Pancreas (tissue), 10 donors: ENCODE results near the gene PLCB2. TPM values are rescaled to one million over a fixed set of nuclear protein-coding genes. Genes with fewer than 3 reads are reported as not detected.

ENCODE experiments used
- ATAC-seq, 4 donors: fragments of 200-7000 bp; cut with Tn5 transposase; one replicate each; pipeline versions ENCODE4 v1.8.0 to v1.9.1; 2020; ENCODE audit warnings: mild to moderate bottlenecking in 4 of 4, moderate library complexity in 4 of 4
- DNase-seq, 6 donors: peaks; one replicate each; pipeline ENCODE4 v3.0.0-alpha.2; 2020
- FAIRE-seq: peaks from 2 replicates; lab custom pipeline; 2012; peaks lifted over from hg19 to GRCh38; lab: Jason Lieb, UNC
- H3K27ac ChIP-seq, 4 donors: fragments of 200-600 bp; sonication (generic); 1 replicate in 3 of 4; 2 replicates in 1 of 4; pipeline versions ENCODE4 v1.5.0 to v1.8.0; 2020
- H3K27me3 ChIP-seq, 4 donors: fragments of 200-600 bp; one replicate each; pipeline ENCODE4 v1.8.0; 2021
- H3K36me3 ChIP-seq, 3 donors: fragments of 200-600 bp; sonication (generic) in 1 of 3; one replicate each; pipeline versions ENCODE4 v1.5.0 to v1.8.0; 2020 to 2021
- H3K4me1 ChIP-seq, 3 donors: fragments of 200-600 bp; one replicate each; pipeline ENCODE4 v1.8.0; 2021
- H3K4me3 ChIP-seq, 4 donors: fragments of 200-600 bp; sonication (generic) in 2 of 4; one replicate each; pipeline versions ENCODE4 v1.5.0 to v1.8.0; 2020 to 2021
- H3K9me3 ChIP-seq, 4 donors: fragments of 200-600 bp; one replicate each; pipeline ENCODE4 v1.8.0; 2021
- CTCF ChIP-seq, 4 donors: fragments of 200-600 bp; sonication (generic) in 3 of 4; IDR thresholded peaks; one replicate each; pipeline versions ENCODE4 v1.5.0 to v1.8.0; 2021; ENCODE audit warnings: antibody characterized with exemption in 4 of 4
- WGBS, 2 donors: extraction: QIAGEN DNeasy Blood & Tissue Kit; methylation state at CpG; one replicate each; pipeline ENCODE4 v1.1.7; 2013; 5-methylcytosine and 5-hydroxymethylcytosine counted together
- intact Hi-C, 3 donors: fragments of 100-400 bp; cut with DNase I; formaldehyde crosslinking; loops; one replicate each; pipeline versions ENCODE4 v1.11.1 to v1.14.2; 2022
- polyA plus RNA-seq, 2 donors: library from polyadenylated mRNA; stranded (reverse); fragments of 200-250 nt; gene quantifications; one replicate each; pipeline ENCODE4 v1.2.3, GENCODE V29; 2013
- total RNA-seq, 6 donors: library from RNA; stranded (reverse); fragmentation: NEBNext Ultra II Directional in 4 of 6; extraction: Animal tissue kit (Norgen Biotek cat#: 25700) in 4 of 6; gene quantifications; one replicate each; pipeline versions ENCODE4 v1.2.1 to v1.2.4, GENCODE V29; 2021 to 2023
- donor health status: healthy with polysubstance abuse.
- donor health status: DM: no; HTN: no; CAD: no; lungs with moderate emphysema.
- donor health status: DM: no; HTN: no; CAD: no.
- donor health status: control.
- donor health status: control.
- donor health status: Bipolar disorder and iron deficiency.
- donor health status: DM: yes; HTN: yes; CAD: no.
- donor health status: DM: no; HTN: no; CAD: no.
- donor health status: DM: no; HTN: no; CAD: no.
- donor health status: DM: yes; HTN: yes; CAD: no.

Gene PLCB2
- total and polyA plus RNA-seq, 8 donors = 0.94 to 23.5 (median 5.7) TPM

- H3K9me3 ChIP-seq = no peaks in the 10 kb centered on the region
- TF ChIP-seq CTCF (IDR thresholded peaks at IDR 0.05) = no peak
- peak overlapping the region in 3 of 4 donors; percentile 9 to 45 (median 29) for H3K4me3 ChIP-seq
- ATAC-seq (peak in 1 of 4 donors; percentile 8), DNase-seq (no peak), FAIRE-seq (no peak)
- WGBS, 2 donors = 47 to 48% methylated on average over 5 of the region's 5 CpGs
- H3K27ac ChIP-seq = peak overlapping the region in 1 of 4 donors; percentile 47
- no peaks in the 10 kb centered on the region for H3K36me3 ChIP-seq
- H3K4me1 ChIP-seq = no peaks in the 10 kb centered on the region
- intact Hi-C loops = no loop called here
- no peaks in the 10 kb centered on the region for H3K27me3 ChIP-seq
Observed at GRCh38 chr15:40239404-40239692, 68.4 kb downstream of the PLCB2 start.

- Histone ChIP-seq H3K4me3 (peak within 1 kb of the TSS in 3 of 4 donors; percentile 9 to 45 (median 29)), H3K27me3 (no peaks in the 10 kb centered on the region), H3K27ac (peak within 1 kb of the TSS in 1 of 4 donors; percentile 47), H3K9me3 (no peaks in the 10 kb centered on the region), H3K36me3 (no peaks in the 10 kb centered on the region), H3K4me1 (no peaks in the 10 kb centered on the region)
- TF ChIP-seq CTCF (IDR thresholded peaks at IDR 0.05) = no peak
- DNase-seq (peak; percentile 71 to 87 (median 84)), FAIRE-seq (no peak), ATAC-seq (peak; percentile 93 to 97 (median 94))
- 5% methylated on average over 38 to 39 of the region's 39 CpGs for WGBS, 2 donors
- intact Hi-C loops = no loop called here
Observed at GRCh38 chr15:40238532-40239403, 69.0 kb downstream of the PLCB2 start, which contains the start of gene PAK6. TSS of gene PAK6 (plus strand) at chr15:40239063. CDS start at chr15:40264786, 25,723 bp downstream.

Other genes with a start within 250 kb of the PLCB2 start
- gene BMF, start 199.1 kb downstream of the PLCB2 start, total RNA-seq = 10 to 100 TPM in 3 of 6 donors, 1 to 10 TPM in 3; 4.1 to 25.9 (median 8.5) TPM
- gene BMF, start 199.1 kb downstream of the PLCB2 start, polyA plus RNA-seq = 1 to 10 TPM; 4.3 to 4.8 TPM
- 1 to 10 TPM in 3 of 6 donors, under 1 TPM in 1, not detected in 2; 0.92 to 1.9 (median 1.5) TPM for gene BUB1B, start 146.9 kb downstream of the PLCB2 start, total RNA-seq
- under 1 TPM; 0.09 to 0.30 TPM for gene BUB1B, start 146.9 kb downstream of the PLCB2 start, polyA plus RNA-seq
- 1 to 10 TPM; 3.2 to 5.7 (median 4.6) TPM for gene PAK6, start 68.9 kb downstream of the PLCB2 start, total RNA-seq
- gene PAK6, start 68.9 kb downstream of the PLCB2 start, polyA plus RNA-seq = 1 to 10 TPM; 4.3 to 6.4 TPM
- gene ANKRD63, start 24.9 kb downstream of the PLCB2 start, total RNA-seq = not detected
- gene ANKRD63, start 24.9 kb downstream of the PLCB2 start, polyA plus RNA-seq = not detected
- gene INAFM2, start 15.8 kb upstream of the PLCB2 start, total RNA-seq = 10 to 100 TPM in 5 of 6 donors, 1 to 10 TPM in 1; 8.1 to 16.4 (median 11.3) TPM
- gene INAFM2, start 15.8 kb upstream of the PLCB2 start, polyA plus RNA-seq = 10 to 100 TPM in 1 of 2 donors, 1 to 10 TPM in 1; 6.5 to 11.7 TPM
- gene CCDC9B, start 33.0 kb upstream of the PLCB2 start, total RNA-seq = 10 to 100 TPM; 18.3 to 63.6 (median 29.9) TPM
- 10 to 100 TPM; 32.0 to 72.3 TPM for gene CCDC9B, start 33.0 kb upstream of the PLCB2 start, polyA plus RNA-seq
- gene PHGR1, start 43.1 kb upstream of the PLCB2 start, total RNA-seq = 1 to 10 TPM in 1 of 6 donors, under 1 TPM in 2, not detected in 3; 0.56 to 1.8 (median 0.78) TPM
- gene PHGR1, start 43.1 kb upstream of the PLCB2 start, polyA plus RNA-seq = 10 to 100 TPM; 12.4 to 41.5 TPM
- 1 to 10 TPM in 2 of 6 donors, under 1 TPM in 4; 0.14 to 2.0 (median 0.70) TPM for gene DISP2, start 50.3 kb upstream of the PLCB2 start, total RNA-seq
- 1 to 10 TPM; 4.1 TPM for gene DISP2, start 50.3 kb upstream of the PLCB2 start, polyA plus RNA-seq
- gene KNSTRN, start 74.8 kb upstream of the PLCB2 start, total RNA-seq = 1 to 10 TPM; 2.2 to 8.4 (median 3.3) TPM
- 1 to 10 TPM; 3.1 to 5.3 TPM for gene KNSTRN, start 74.8 kb upstream of the PLCB2 start, polyA plus RNA-seq
- 10 to 100 TPM; 23.8 to 41.3 (median 30.1) TPM for gene IVD, start 97.9 kb upstream of the PLCB2 start, total RNA-seq
- gene IVD, start 97.9 kb upstream of the PLCB2 start, polyA plus RNA-seq = 10 to 100 TPM; 26.0 to 38.5 TPM
- 10 to 100 TPM in 4 of 6 donors, 1 to 10 TPM in 2; 8.0 to 16.3 (median 10.7) TPM for gene BAHD1, start 133.0 kb upstream of the PLCB2 start, total RNA-seq
- 10 to 100 TPM in 1 of 2 donors, 1 to 10 TPM in 1; 9.7 to 13.1 TPM for gene BAHD1, start 133.0 kb upstream of the PLCB2 start, polyA plus RNA-seq
- gene CHST14, start 163.0 kb upstream of the PLCB2 start, total RNA-seq = 1 to 10 TPM; 3.1 to 8.9 (median 4.1) TPM
- 1 to 10 TPM; 4.0 to 6.1 TPM for gene CHST14, start 163.0 kb upstream of the PLCB2 start, polyA plus RNA-seq